BE2C (cell line): Measurements from ENCODE around the gene SDF2. TPM values are rescaled to one million over a fixed set of nuclear protein-coding genes. Genes with fewer than 3 reads are reported as not detected.

Source experiments
- DNase-seq: peaks from one replicate; pipeline ENCODE4 v3.0.0-alpha.2; 2020
- H3K27me3 ChIP-seq: fragments of 250-450 bp; sonication (Bioruptor Pico); 2 replicates; pipeline ENCODE4 v1.5.1; 2020; ENCODE audit warnings: mild to moderate bottlenecking
- H3K36me3 ChIP-seq: fragments of 250-450 bp; sonication (Bioruptor Pico); 2 replicates; pipeline ENCODE4 v1.5.1; 2020; ENCODE audit warnings: mild to moderate bottlenecking
- H3K4me1 ChIP-seq: fragments of 250-450 bp; sonication (Bioruptor Pico); 2 replicates; pipeline ENCODE4 v1.5.1; 2020
- H3K4me3 ChIP-seq: 2 replicates; pipeline ENCODE4 v1.5.1; 2011; ENCODE audit warnings: low read depth, low read length
- H3K9me3 ChIP-seq: fragments of 250-450 bp; sonication (Bioruptor Pico); 2 replicates; pipeline ENCODE4 v1.5.1; 2020
- polyA plus RNA-seq: library from polyadenylated mRNA; unstranded; fragments of >200 nt; gene quantifications from one replicate; pipeline ENCODE4 v1.2.1, GENCODE V29; 2012; ENCODE audit warnings: low read depth, missing spikeins; ENCODE audit not compliant: insufficient read length, insufficient read depth
- TF ChIP-seq, protein P1 (sequence below): IDR thresholded peaks from 2 replicates; pipeline ENCODE4 v1.5.1; 2012; ENCODE audit warnings: mild to moderate bottlenecking, low read depth, low read length

SDF2 gene, protein sequence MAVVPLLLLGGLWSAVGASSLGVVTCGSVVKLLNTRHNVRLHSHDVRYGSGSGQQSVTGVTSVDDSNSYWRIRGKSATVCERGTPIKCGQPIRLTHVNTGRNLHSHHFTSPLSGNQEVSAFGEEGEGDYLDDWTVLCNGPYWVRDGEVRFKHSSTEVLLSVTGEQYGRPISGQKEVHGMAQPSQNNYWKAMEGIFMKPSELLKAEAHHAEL
- 43.8 TPM for polyA plus RNA-seq

DNA sequence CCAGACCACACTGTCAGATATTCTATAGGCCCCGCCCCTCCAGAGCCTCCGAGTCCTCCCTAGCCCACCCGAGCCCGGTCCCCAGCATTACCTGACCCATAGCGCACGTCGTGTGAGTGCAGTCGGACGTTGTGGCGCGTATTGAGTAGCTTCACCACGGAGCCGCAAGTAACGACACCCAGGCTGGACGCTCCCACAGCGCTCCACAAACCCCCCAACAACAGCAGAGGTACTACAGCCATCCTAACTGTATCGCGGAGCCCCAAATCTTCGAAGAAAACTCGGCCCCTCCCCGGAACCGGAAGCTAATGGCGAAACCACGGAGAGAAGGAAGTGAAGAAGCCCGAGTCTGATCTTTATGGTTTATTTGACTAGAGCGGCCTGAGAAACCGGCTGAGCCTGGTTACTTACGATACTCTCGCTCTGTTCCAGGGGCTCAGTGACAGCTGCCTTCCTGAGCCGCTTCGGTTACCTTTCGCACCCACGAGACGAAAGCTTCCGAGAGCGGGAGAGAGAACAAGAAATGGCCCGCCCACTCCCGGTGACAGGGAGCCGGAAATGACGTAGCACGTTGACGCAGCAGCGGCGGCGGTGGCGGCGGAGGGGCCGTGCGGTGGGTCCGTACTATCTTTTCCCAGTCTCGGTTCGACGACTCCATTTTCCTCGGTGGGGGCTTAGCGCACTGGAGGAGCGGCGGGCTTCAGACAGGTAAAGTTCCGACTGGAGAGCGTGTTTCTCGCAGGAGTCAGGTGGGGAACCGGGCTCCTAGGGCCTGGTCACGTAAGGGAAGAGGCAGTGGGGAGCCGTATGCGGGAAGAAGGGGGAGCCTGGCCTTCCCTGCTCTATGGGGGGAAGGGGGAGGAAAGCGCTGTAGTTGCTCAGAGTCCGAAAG is at the start of gene SDF2, which contains the start of gene SUPT6H:
Gene SDF2 (minus strand): TSS at position 272 of the 892 bp plus-strand sequence. CDS start 30 bp downstream, at position 242.
Gene SUPT6H (plus strand): TSS at position 571 of the 892 bp plus-strand sequence. CDS start 11,197 bp downstream, outside the sequence.
- no peaks in the 10 kb centered on the region for H3K9me3 ChIP-seq
- peak; percentile 85 for DNase-seq
- H3K4me1 ChIP-seq: no peaks in the 10 kb centered on the region
- no peaks in the 10 kb centered on the region for H3K27me3 ChIP-seq
- H3K4me3 ChIP-seq: peak within 1 kb of the TSS; percentile 93
- peaks cover 4% of the 10 kb centered on the region; the same call in 1 of the 2 replicates for H3K36me3 ChIP-seq
- TF ChIP-seq, protein P1, sequence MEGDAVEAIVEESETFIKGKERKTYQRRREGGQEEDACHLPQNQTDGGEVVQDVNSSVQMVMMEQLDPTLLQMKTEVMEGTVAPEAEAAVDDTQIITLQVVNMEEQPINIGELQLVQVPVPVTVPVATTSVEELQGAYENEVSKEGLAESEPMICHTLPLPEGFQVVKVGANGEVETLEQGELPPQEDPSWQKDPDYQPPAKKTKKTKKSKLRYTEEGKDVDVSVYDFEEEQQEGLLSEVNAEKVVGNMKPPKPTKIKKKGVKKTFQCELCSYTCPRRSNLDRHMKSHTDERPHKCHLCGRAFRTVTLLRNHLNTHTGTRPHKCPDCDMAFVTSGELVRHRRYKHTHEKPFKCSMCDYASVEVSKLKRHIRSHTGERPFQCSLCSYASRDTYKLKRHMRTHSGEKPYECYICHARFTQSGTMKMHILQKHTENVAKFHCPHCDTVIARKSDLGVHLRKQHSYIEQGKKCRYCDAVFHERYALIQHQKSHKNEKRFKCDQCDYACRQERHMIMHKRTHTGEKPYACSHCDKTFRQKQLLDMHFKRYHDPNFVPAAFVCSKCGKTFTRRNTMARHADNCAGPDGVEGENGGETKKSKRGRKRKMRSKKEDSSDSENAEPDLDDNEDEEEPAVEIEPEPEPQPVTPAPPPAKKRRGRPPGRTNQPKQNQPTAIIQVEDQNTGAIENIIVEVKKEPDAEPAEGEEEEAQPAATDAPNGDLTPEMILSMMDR: no peak

DNA sequence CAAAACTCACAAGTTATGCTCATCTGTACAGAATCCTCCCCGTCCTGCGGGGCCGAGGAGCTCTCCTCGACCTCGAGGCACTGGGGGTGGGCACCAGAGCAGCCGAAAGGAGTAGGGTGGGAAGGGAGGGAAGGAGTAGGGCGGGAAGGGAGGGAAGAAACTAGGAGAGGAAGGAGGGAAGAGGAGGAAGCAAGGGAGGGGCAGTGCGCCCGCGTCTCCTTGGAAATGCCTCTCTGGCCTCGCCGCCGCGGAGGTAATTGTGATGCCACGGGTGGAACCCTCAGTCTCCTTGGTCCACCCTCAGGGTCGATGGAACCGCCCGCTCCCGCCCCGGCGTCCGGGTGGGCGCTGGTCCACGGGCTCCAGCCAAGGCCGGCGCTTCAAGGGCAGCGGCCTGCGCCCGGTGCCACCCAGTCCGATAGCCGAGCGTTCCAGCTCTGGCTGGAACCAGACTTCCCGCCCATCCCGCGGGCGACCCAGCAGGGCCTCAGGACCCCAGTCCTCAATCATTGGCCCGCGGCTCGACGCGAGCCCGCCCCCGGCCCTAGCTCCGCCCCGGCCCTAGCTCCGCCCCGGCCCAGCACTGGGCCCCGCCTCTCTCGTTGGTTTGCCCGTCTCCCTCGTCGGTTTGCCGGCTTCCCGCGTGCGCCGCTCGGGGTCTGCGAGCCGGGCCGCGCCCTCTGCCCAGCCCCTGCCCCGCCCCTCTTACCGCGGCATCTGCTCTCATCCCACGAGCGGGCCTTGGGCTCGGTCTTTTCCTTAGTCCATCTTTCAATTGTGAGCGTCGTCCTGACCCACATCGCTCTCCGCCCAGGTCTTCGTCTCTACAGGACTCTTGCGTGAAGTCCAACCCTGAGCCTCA is 49.4 kb upstream of the SDF2 start:
- Histone ChIP-seq H3K36me3 (no peaks in the 10 kb centered on the region), H3K4me1 (no peaks in the 10 kb centered on the region), H3K4me3 (peak overlapping the region; percentile 36), H3K9me3 (no peaks in the 10 kb centered on the region), H3K27me3 (no peaks in the 10 kb centered on the region)
- DNase-seq: peak; percentile 89
- TF ChIP-seq, protein P1: no peak

- no peaks in the 10 kb centered on the region for H3K4me1 ChIP-seq
- TF ChIP-seq, protein P1: no peak
- no peaks in the 10 kb centered on the region for H3K27me3 ChIP-seq
- H3K4me3 ChIP-seq: no peak overlapping the region
- no peaks in the 10 kb centered on the region for H3K36me3 ChIP-seq
- no peak for DNase-seq
- H3K9me3 ChIP-seq: no peaks in the 10 kb centered on the region
These were observed 45.6 kb upstream of the SDF2 start for GRCh38 chr17:28707339-28707720.

- H3K9me3 ChIP-seq: no peaks in the 10 kb centered on the region
- H3K4me1 ChIP-seq: no peaks in the 10 kb centered on the region
- no peaks in the 10 kb centered on the region for H3K27me3 ChIP-seq
- peaks cover under 1% of the 10 kb centered on the region; the same call in 1 of the 2 replicates for H3K36me3 ChIP-seq
- H3K4me3 ChIP-seq: no peak overlapping the region
- no peak for DNase-seq
- TF ChIP-seq, protein P1: no peak
These were observed 45.0 kb upstream of the SDF2 start for GRCh38 chr17:28706471-28707338.

DNA sequence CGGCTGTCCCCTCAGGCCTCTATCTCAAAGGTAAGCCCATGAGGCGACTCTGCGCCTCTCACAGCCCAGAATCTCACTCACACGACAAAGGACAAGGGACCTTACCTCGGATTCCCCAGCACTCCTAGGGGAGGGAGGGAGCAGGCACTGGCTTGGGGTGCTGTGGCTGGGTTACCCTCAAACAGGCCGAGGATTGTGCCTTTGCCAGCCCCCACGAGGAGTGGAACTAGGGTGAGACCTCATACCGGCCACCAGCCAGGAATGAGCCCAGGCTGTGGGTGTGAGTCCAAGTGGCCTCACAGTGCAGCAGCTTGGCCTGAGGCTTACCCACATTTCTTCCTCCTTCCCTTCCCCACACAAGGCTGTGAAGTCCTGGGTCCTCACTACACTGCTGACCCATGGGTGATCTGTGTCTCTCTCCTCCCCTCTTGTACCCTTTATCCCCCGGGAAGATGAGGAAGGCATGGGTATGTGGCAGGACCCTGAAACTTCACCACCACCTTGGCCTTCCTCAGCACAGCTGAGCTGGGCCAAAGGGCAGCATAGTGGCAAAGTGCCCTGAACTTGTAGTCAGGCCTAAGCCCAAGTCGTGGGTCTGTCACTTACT is 44.1 kb upstream of the SDF2 start:
- no peaks in the 10 kb centered on the region for H3K9me3 ChIP-seq
- no peaks in the 10 kb centered on the region for H3K4me1 ChIP-seq
- DNase-seq: no peak
- no peaks in the 10 kb centered on the region for H3K27me3 ChIP-seq
- TF ChIP-seq, protein P1: no peak
- peaks cover 6% of the 10 kb centered on the region; the same call in 1 of the 2 replicates for H3K36me3 ChIP-seq
- no peak overlapping the region for H3K4me3 ChIP-seq
